HepG2 (cell line): ENCODE results near the gene CLCN1.

Experiments used
- GTF2F1 ChIP-seq: fragments of 150-350 bp; IDR thresholded peaks from 2 replicates; pipeline ENCODE4 v1.6.1; 2014; ENCODE audit warnings: low read length
- NPAS2 ChIP-seq: sonication (generic); formaldehyde crosslinking; IDR thresholded peaks from 2 replicates; pipeline ENCODE4 v1.8.0; 2022; ENCODE audit warnings: mild to moderate bottlenecking, missing genetic modification reagents, borderline replicate concordance
- ZNF235 ChIP-seq: sonication (generic); formaldehyde crosslinking; IDR thresholded peaks from 2 replicates; pipeline ENCODE4 v1.8.1; 2023; ENCODE audit warnings: mild to moderate bottlenecking, missing genetic modification reagents, borderline replicate concordance
- TF ChIP-seq, protein P1 (sequence below): sonication (generic); formaldehyde crosslinking; IDR thresholded peaks from 2 replicates; pipeline ENCODE4 v1.5.0; 2020; ENCODE audit warnings: mild to moderate bottlenecking, missing genetic modification reagents, moderate library complexity
- TF ChIP-seq, protein P2 (sequence below): IDR thresholded peaks from 2 replicates; pipeline ENCODE4 v1.6.1; 2012; ENCODE audit warnings: inconsistent platforms

- TF ChIP-seq NPAS2 (CRISPR knock-in tag) (no peak), GTF2F1 (no peak), ZNF235 (CRISPR knock-in tag) (no peak)
- TF ChIP-seq, protein P1, sequence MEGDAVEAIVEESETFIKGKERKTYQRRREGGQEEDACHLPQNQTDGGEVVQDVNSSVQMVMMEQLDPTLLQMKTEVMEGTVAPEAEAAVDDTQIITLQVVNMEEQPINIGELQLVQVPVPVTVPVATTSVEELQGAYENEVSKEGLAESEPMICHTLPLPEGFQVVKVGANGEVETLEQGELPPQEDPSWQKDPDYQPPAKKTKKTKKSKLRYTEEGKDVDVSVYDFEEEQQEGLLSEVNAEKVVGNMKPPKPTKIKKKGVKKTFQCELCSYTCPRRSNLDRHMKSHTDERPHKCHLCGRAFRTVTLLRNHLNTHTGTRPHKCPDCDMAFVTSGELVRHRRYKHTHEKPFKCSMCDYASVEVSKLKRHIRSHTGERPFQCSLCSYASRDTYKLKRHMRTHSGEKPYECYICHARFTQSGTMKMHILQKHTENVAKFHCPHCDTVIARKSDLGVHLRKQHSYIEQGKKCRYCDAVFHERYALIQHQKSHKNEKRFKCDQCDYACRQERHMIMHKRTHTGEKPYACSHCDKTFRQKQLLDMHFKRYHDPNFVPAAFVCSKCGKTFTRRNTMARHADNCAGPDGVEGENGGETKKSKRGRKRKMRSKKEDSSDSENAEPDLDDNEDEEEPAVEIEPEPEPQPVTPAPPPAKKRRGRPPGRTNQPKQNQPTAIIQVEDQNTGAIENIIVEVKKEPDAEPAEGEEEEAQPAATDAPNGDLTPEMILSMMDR (CRISPR knock-in tag), result no peak
- TF ChIP-seq, protein P2, sequence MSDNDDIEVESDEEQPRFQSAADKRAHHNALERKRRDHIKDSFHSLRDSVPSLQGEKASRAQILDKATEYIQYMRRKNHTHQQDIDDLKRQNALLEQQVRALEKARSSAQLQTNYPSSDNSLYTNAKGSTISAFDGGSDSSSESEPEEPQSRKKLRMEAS, result no peak
Measured at GRCh38 chr7:143331179-143331801, 15.4 kb downstream of the CLCN1 start.
